Measurements from ENCODE around the gene MAST3.

Gene MAST3

GRCh38 chr19:18193388-18194180, 96.0 kb downstream of the MAST3 start:
- DNase-seq: no peak

DNA sequence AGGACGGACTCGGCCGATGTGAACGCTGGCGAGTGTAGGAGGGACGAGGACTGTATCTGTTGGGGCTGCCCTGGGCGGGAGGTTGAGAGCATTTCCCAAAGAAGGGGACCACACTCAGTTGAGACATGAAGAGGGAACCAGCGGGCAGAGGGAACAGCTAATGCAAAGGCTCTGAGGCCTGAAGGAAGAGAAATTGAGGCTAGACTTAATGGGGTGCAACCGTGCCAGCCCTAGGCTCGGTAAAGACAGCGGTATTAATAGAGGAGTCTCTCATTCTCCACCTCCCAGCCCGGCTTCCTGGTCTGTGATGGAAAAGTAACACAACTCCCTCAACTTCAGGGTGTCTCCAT, 96.6 kb downstream of the MAST3 start:
- no peak for DNase-seq

- no peak for DNase-seq
Observed at GRCh38 chr19:18194554-18195238, 97.1 kb downstream of the MAST3 start.

DNA sequence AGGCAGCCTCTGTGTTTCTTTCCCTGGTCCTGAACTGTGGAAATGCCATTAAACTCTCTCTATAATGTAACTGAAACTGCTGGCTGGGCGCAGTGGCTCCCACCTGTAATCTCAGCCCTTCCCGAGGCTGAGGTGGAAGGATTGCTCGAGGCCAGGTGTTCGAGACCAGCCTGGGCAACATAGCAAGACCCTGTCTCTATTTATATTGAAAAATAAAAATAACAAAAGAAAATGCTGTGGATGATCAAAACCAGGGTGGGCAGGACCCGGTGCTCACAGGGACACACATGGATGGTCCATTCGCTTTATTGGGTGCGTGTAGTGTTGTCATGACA, 98.9 kb downstream of the MAST3 start:
- DNase-seq: no peak

GRCh38 chr19:18197306-18197705, 99.7 kb downstream of the MAST3 start:
- DNase-seq: no peak

DNA sequence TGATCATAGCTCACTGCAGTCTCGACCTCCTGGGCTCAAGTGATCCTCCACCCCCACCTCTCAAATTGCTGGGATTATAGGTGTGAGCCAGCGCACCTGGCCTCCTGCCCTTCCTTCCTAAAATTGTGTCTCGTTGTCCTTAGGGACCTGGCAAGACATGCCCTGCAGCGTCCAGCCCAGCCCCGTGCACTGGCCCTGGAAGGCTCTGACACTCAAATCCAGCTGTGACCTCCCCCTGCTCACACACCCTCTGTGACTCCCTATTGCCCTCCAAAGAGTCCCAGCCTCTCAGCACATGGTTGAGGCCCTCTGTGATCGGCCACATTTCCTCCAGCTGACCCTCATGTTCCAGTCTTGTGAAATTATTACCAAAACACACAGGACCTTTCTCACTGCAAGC, 100.4 kb downstream of the MAST3 start:
- DNase-seq: no peak

GRCh38 chr19:18198374-18198773, 100.8 kb downstream of the MAST3 start:
- no peak for DNase-seq

All from RPMI8226 (cell line).